Measurements from ENCODE around the gene EPHB2.
"Not testable (repeated sequence)": the region's sequence is repeated elsewhere in the genome, so short reads cannot be mapped to it uniquely, and the experiment has no call there.

EPHB2 gene

DNA sequence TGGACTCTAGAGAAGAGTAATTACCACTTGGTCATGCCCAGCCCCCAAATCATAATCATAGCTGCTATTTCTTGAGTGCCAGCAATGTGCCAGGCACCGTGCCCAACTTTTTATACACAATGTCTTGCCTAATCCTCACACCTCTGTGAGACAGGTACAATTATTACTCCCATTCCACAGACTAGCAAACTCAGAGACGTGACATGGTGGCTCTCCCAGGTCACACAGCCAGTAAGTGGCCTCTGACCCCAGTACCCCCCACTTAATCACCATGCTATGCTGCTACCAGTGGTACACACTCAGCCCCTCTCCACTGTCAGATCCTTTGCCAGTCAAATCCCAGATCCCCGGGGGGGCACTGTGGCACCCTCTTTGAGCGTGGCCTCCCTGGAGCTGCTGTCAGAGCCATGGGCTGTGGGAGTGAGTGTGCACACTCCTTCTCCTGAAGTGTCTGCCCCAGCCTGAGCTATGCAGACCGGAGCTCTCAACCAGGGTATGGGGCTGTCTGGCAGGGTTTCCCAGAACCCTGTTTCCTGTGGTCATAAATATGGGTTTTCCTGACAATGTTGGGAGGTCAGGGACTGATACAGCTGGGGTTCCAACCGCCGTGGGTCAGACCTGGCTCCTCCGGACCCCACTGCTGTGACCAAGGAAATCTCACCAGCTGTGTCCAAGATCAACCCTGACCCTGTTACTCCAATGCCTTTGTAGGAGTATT, 210.3 kb downstream of the EPHB2 start:
- no peak for DNase-seq

DNA sequence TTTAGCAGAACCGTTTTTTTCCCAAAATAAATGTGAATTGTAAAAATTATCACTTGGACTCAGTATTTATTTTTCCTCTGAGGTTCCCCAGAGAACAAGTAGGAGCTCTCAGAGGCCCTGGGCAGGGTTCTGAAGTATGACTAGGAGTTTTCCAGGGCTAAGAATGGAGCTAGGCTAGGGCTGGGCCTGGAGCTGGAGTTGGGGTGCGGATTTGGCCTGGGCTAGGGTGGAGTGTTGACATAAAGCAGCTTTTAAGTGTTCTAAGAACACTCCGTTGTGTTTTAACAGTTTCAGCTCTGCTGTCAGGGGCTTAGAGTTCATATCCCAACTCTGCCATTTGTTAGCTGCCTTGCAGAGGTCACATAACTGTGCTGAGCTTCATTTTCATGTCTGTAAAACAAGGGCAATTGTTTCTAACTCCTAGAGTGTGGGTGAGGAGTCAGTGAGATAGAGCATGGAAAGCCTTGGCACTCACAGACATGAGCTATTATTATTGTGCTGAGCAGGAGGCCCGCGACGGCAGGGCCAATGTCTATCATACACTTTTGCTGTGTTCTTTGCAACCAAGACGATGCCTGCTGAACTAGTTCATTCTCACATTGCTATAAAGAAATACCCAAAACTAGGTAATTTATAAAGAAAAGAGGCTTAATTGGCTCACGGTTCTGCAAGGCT, 210.9 kb downstream of the EPHB2 start:
- DNase-seq = no peak

GRCh38 chr1:22922640-22923039, 212.0 kb downstream of the EPHB2 start:
- no peak for DNase-seq

GRCh38 chr1:22925111-22925510, 214.5 kb downstream of the EPHB2 start:
- DNase-seq = no peak

- peak; percentile 10 for DNase-seq
Observed at GRCh38 chr1:22930240-22930912, 219.7 kb downstream of the EPHB2 start.

- DNase-seq = no peak
Observed at GRCh38 chr1:22932803-22933470, 222.3 kb downstream of the EPHB2 start.

GRCh38 chr1:22935433-22935832, 224.8 kb downstream of the EPHB2 start:
- DNase-seq = no peak

DNA sequence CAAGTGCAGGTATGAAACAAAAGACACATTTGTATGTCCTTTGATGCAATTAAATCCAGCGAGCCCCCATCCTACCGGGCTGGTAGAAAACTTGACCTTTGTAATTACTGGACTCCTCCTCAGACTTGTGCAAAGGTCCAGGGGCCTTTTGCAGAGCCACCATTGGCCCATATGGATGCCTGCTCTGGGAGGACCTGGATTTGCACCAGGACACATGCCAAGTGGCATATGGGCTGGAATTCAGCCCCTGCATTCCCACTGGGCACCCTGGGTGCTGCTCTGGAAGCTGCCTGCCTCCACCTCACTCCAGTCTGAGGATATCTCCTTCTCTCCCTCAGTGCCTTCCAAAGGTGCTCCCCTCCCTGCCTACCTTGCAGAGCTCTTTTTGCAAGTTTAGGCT, 226.0 kb downstream of the EPHB2 start:
- DNase-seq = no peak

GRCh38 chr1:22941257-22941656, 230.6 kb downstream of the EPHB2 start:
- no peak for DNase-seq

DNA sequence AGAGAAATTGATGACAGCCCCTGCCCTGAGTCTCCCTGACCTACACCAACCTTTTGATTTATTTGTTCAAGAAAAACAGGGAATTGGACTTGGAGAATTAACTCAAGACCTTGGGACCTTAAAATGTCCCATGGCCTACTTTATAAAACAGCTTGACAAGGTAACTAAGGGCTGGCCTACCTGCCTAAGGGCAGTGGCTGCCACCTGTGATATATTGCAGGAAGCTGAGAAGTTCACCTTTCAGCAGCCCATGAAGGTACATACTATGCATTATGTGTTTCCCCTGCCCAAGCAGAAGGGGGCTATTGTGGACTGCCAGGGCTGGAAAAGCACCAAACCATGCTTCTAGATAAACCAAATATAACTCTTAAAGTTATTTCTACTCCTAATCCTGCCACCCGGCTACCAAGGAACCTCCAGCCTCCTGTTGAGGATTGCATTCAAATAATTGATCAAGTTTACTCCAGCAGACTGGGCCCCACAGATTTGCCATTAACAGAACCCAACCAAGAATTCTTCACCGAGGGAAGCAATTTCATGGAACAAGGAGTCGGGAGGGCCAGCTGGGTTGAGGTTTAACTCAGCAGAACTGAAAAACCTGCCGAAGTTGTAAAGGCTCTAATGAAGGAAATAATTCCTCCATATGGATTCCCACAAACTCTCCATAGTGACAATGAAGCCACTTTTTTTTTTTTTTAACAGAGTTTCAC, 233.9 kb downstream of the EPHB2 start:
- DNase-seq = no peak

DNA sequence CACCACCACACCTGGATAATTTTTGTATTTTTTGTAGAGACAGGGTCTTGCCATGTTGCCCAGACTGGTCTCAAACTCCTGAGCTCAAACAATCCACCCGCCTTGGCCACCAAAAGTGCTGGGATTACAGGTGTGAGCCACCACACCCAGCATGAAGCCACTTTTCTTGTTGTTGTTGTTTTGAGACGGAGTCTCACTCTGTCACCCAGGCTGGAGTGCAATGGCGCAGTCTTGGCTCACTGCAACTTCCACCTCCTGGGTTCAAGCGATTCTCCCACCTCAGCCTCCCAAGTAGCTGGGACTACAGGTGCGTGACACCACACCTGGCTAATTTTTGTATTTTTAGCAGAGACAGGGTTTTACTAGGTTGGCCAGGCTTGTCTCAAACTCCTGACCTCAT, 234.5 kb downstream of the EPHB2 start:
- not testable (repeated sequence) for DNase-seq

DNA sequence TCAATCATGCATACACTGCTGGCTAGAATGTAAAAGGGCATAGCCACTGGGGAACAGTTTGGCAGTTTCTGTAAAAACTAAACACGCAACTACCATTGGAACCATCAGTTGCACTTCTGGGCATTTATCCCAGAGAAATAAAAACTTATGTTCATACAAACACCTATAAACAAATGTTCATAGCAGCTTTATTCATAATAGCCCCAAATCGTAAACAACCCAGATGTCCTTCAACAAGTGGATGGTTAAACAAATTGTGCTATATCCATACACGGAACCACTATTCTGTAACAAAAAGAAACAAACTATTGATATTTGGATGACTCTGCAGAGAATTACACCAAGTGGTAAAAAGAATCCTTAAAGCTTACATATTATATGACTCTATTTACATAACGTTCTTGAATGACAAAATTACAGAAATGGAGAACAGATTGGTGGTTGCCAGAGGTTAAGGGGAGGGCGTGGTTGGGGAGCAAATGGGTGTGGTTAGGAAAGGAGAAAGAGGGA, 239.2 kb downstream of the EPHB2 start:
- DNase-seq = no peak

GRCh38 chr1:22951796-22952195, 241.2 kb downstream of the EPHB2 start:
- no peak for DNase-seq

DNA sequence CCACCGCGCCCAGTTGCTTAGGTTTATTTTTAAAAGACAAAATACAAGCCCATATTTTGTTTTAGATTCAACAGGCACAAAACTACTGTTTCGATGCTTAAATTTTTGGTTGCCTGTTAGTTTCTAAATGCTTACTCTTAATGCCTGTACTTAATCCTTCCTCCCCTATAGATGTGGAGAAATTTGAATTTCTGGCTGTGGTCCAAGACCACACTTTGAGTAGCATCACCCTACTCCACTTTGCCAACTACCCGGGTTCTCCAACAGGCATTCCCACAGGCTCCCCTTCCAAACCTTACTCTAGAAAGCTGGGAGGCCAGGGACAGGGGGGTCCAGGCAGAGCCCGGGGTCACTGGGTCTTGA, 242.0 kb downstream of the EPHB2 start:
- DNase-seq = no peak

DNA sequence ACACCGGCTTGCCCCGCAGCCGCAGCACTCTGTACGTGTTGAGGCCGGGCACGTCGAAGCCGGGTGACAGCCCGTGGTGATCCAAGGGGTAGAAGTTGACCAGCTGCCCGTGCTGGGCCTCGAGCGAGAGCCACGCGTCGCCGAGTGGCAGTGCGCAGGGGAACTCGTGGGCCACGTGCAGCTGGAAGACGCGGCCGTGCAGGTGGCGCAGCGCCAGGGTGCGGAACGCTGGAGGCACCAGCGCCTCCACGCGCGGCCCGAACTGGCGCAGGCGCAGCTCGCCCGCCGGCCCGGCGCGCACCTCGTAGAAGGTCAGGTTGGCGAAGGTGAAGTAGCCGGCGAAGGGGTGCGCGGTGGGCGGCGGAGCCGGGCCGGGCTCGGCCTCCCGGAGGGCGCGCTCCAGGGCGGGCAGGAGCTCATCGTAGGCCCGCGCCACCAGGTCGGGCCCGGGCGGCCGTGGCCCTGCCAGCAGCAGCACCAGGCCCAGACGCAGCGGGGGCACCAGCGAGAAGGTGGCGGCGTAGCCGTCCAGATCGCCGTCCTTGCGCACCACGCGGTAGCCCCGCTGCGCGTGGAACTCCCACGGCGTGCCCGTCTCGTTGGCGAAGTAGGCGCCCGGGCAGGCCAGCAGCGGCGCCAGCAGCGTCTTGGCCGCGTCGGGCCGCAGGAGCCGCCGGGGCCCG, 242.6 kb downstream of the EPHB2 start:
- DNase-seq = no peak

DNA sequence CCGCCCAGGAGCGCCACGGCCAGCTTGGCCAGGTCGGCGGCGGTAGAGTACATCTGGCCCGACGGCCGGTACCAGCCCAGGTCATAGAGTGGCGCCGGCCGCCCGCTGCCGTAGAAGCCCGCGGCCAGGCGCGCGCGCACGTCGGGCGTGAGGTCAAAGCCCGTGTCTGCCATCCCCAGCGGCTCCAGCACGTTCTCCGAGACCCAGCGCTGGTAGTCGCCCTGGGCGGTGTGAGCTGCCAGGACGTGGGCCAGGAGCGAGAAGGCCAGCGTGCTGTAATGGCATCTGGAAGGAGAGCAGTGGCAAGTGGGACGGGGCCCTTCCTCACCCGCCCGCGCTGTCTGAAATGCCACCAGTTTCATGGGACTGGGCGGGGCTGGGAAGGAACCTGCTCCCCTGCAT, 243.1 kb downstream of the EPHB2 start:
- no peak for DNase-seq

DNA sequence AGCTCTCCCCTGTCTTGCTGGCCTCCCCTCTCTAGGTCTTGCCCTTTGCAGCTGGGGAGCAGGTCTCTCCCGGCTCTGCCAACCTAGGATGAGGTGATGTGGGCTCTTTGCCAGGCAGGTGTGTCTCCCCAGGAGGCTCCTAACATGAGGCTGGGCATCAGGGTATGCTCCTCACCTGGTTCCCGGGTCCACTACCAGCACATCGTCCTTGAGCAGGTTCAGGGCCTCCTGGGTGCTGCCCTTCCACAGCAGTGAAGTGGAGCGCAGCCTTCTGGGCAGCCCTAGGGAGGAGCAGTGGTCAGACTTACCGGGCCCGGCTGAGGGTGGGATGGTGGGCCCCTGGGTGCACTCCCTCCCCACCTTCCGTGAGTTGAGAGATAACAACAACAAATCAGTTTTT, 244.5 kb downstream of the EPHB2 start:
- DNase-seq = no peak

DNA sequence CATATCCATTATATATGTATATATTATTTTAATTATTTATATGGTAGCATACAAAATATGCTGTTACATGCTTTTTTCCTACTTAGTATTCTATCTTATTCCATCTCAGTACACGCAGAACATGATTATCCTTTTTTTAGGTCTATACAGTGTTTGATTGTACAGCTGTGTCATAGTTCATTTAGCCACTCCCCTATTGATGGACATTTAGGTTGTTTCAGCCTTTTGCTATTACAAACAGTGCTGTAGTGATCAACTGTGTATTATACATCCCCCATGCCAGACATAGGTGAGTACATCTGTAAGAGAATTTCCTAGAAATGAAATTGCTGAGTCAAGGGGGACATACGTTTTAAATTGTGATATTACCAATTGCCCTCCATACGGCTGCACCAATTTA, 246.4 kb downstream of the EPHB2 start:
- DNase-seq = no peak

GRCh38 chr1:22958556-22958955, 247.9 kb downstream of the EPHB2 start:
- no peak for DNase-seq

DNA sequence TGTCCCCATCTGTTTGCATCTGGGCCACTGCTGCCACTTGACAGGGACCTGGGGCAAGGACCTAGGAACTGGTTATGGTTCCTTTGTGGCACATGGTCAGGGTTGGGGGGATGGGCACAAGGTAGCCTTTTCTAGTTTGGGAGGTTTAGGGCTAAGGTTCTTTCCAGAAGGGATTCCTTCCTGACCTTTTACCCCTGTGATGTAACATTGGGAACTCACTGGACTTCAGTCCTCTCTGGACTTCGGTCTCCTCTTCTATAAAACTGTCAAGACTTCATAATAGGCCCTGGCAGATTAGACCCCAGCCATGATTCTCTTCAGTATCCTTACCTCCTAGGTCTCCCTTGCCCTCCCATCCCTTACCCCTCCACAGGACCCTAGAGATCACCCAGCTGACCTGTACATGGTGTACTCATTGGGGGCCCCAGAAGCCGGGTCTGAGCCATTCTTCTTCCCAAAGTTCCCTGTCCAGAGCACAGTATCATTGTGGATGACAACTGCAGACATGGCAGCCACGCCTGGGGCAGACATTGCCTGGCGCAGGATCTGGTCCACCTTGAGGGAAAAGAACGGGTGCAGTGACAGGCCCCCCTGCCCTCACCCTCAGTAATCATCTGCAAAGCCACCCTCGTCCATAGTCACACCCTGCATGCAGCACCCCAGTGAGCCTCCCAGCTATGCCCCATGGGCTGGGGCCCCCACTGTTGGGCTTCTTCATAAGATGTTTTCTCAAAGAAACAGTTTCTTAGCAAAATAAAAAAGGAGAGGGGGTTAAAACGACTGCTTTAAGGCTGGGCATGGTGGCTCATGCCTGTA, 249.1 kb downstream of the EPHB2 start:
- DNase-seq = no peak

DNA sequence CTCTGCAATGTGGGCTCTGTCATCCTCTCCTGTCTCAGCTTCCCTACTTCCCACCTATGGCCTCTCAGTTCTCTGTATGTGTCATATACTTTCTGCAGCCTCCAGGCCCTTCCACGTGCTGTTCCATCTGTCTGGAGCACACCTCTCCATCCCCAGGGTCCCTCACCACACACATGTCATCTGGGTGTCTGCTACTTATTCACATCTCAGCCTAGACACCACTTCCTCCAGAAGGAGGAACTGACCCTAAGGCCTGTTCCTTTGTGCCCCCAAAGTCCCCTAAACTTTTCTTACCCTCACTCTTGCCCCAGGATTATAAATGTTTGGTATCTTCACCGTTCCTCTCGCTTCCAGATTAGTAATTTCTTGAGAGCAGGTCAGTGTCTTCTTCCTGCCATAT, 251.9 kb downstream of the EPHB2 start:
- no peak for DNase-seq
